ENCODE measurements around the gene RAPGEF1.

RAPGEF1 gene

DNA sequence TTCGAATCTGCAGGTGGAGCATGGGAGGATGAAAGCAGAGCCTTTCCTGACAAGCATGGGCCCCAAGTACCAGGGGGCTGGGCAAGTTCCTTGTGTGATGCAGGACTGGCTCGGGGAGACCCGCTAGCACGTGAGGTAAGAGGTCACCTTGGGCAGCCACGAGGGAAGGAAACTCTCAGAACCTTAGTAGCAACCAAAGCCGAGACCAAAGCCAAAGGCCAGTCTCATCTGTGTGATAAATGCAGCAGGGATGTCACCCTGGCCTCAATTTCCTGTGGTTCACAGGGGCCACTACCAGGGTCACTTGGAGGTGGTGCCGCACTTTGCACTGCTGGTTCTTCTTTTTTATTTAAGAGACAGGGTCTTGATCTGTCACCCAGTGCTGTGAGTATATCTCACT, 155.0 kb downstream of the RAPGEF1 start:
- Histone ChIP-seq H3K9me3 (ENCODE audit: insufficient read depth, low read depth, low read length) (no peaks in the 10 kb centered on the region), H3K4me3 (ENCODE audit: low read length) (no peak overlapping the region), H3K9ac (ENCODE audit: low read depth, low read length) (no peak overlapping the region), H3K27me3 (ENCODE audit: insufficient read depth, low read length) (no peaks in the 10 kb centered on the region), H3K4me1 (ENCODE audit: insufficient read depth, low read length) (no peaks in the 10 kb centered on the region), H3K36me3 (ENCODE audit: insufficient read depth, low read length) (peaks cover 60% of the 10 kb centered on the region), H3K27ac (ENCODE audit: low read depth, low read length) (no peak overlapping the region)
- 93% methylated on average over 7 of the region's 7 CpGs for WGBS

DNA sequence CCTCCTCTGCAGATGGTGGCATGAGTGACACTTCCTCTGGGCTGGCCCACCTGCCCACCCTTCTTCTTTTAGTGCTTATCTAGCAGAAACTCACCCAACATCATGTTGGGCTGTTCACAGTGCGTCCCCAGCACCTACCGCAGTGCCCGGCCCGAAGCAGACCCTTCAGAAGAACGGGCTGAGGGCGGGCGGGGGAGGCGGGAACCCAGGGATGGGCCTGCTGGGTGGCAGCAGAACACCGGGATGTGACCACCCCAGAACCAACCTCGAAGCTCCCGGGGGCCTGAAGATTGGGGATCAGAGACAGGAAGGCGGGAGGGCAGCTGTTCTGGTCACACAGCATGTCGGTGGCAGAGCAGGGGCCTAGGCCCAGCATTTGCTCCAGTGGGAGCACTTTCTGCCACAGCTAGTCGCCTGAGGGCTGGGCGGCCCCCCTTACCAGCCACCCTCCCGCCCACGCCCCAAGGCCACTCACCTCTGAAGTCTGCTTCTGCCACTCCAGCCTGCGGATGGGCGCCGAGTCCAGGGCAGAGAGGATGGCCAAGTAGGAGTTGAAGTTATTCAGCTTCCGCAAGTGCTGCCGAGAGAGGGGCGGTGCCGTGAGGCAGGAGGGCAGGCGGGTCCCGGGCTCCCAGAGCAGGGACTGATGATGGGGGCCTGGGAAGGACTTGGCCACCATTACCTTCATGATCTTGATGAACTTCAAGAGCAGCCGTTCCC, 155.9 kb downstream of the RAPGEF1 start:
- Histone ChIP-seq H3K4me1 (ENCODE audit: insufficient read depth, low read length) (no peaks in the 10 kb centered on the region), H3K4me3 (ENCODE audit: low read length) (no peak overlapping the region), H3K9me3 (ENCODE audit: insufficient read depth, low read depth, low read length) (no peaks in the 10 kb centered on the region), H3K36me3 (ENCODE audit: insufficient read depth, low read length) (peaks cover 62% of the 10 kb centered on the region), H3K27ac (ENCODE audit: low read depth, low read length) (no peak overlapping the region), H3K27me3 (ENCODE audit: insufficient read depth, low read length) (no peaks in the 10 kb centered on the region), H3K9ac (ENCODE audit: low read depth, low read length) (no peak overlapping the region)
- WGBS, result 94% methylated on average over 27 of the region's 27 CpGs

DNA sequence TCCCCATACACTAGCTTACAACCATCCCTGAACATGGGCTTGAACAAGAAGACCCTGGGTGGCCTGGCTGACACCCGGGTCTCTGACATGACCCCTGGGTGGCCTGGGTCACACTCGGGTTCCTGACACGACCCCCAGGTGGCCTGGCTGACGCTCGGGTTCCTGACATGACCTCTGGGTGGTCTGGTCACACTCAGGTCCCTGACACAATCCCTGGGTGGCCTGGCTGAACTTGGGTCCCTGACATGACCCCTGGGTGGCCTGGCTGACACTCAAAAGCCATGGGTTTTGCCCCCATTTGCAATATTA, 156.6 kb downstream of the RAPGEF1 start:
- H3K36me3 ChIP-seq (ENCODE audit: insufficient read depth, low read length), result peaks cover 58% of the 10 kb centered on the region
- no peak overlapping the region for H3K9ac ChIP-seq (ENCODE audit: low read depth, low read length)
- no peaks in the 10 kb centered on the region for H3K27me3 ChIP-seq (ENCODE audit: insufficient read depth, low read length)
- H3K4me3 ChIP-seq (ENCODE audit: low read length), result no peak overlapping the region
- no peaks in the 10 kb centered on the region for H3K4me1 ChIP-seq (ENCODE audit: insufficient read depth, low read length)
- H3K9me3 ChIP-seq (ENCODE audit: insufficient read depth, low read depth, low read length), result no peaks in the 10 kb centered on the region
- no peak overlapping the region for H3K27ac ChIP-seq (ENCODE audit: low read depth, low read length)
- WGBS, result 93% methylated on average over 5 of the region's 5 CpGs

DNA sequence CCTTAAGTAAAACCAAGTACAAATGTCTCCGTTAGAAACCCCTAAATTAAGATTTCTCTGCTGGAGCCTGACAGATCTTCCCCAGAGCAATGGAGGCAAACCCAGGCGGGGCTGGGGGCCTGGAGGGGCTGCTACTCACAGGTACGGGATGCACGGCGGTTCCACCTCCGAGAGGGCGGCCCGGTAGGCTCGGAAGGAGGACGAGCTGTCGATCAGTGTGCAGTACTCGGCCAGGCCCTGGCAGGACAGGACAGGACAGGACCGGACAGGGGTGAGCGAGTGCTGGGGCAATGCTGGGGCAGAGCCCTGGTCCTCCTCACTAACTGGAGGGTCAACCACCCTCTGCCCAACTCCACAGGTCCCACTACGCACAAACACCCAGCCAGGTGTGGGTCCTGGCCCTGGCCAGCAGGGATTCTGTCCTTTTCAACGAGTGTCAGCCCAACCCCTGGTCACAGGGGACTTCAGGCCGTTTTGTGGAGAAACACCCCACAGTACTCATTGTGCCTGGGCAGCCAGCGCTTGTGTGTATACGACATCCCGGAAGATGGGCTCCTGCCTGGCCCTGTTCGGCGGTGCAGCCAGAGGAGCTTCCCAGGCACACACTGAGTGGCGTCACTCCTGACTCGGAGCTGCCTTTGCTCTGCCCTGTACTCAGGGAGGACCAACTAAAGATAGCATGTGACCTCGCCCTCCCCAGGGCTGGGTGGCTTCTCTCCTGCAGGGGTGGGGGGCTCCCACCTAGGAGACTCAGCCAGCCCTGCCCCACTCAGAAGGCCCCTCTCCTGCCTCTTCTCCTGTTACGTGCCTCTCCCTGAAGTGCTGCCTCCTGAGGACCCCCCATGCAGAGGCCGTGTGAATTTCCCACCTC, 157.2 kb downstream of the RAPGEF1 start:
- Histone ChIP-seq H3K27me3 (ENCODE audit: insufficient read depth, low read length) (no peaks in the 10 kb centered on the region), H3K9ac (ENCODE audit: low read depth, low read length) (no peak overlapping the region), H3K9me3 (ENCODE audit: insufficient read depth, low read depth, low read length) (no peaks in the 10 kb centered on the region), H3K36me3 (ENCODE audit: insufficient read depth, low read length) (peaks cover 59% of the 10 kb centered on the region), H3K4me3 (ENCODE audit: low read length) (no peak overlapping the region), H3K27ac (ENCODE audit: low read depth, low read length) (no peak overlapping the region), H3K4me1 (ENCODE audit: insufficient read depth, low read length) (no peaks in the 10 kb centered on the region)
- WGBS, result 95% methylated on average over 27 of the region's 27 CpGs

DNA sequence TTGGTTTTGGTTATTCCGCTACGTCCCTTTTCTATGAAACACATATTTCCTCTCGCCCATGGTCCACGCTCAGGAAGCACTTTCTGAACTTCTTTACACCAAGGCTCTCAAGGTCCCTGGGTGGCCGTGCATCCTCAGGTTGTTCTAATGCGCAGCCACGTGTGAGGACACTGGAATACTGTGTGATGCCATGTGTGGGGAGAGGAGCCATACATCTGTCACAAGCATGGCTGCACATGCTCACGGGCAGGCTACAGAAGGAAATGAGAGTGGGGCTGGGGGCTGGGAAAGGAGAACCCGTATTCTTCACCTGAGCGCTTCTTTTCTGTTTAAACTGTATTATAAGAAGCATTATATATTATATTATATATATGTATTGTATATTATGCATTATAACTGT, 157.8 kb downstream of the RAPGEF1 start:
- Histone ChIP-seq H3K27ac (ENCODE audit: low read depth, low read length) (no peak overlapping the region), H3K9me3 (ENCODE audit: insufficient read depth, low read depth, low read length) (no peaks in the 10 kb centered on the region), H3K9ac (ENCODE audit: low read depth, low read length) (no peak overlapping the region), H3K36me3 (ENCODE audit: insufficient read depth, low read length) (peaks cover 57% of the 10 kb centered on the region), H3K4me3 (ENCODE audit: low read length) (no peak overlapping the region), H3K4me1 (ENCODE audit: insufficient read depth, low read length) (no peaks in the 10 kb centered on the region), H3K27me3 (ENCODE audit: insufficient read depth, low read length) (no peaks in the 10 kb centered on the region)
- 97% methylated on average over 8 of the region's 10 CpGs for WGBS

DNA sequence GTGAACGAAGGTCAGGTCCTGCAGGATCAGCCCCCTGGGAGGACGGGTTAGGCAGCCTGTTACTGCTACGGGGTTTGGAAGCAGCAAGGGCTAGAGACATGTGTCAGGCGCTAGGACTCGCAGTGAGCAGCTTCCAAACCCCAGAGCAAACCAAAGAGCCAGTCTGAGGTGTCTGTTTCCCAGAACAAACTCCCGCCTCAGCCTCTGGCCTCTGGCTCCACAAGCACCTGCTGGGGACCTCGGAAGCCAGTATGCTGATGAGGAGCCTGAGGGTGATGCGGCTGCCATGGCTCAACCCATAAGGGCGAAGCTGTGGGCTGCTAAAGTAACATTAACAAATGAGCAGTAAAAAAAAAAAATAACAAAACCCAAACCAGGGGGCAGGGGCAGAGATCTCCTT, 159.5 kb downstream of the RAPGEF1 start:
- Histone ChIP-seq H3K9ac (ENCODE audit: low read depth, low read length) (no peak overlapping the region), H3K27me3 (ENCODE audit: insufficient read depth, low read length) (no peaks in the 10 kb centered on the region), H3K36me3 (ENCODE audit: insufficient read depth, low read length) (peaks cover 57% of the 10 kb centered on the region), H3K4me3 (ENCODE audit: low read length) (no peak overlapping the region), H3K4me1 (ENCODE audit: insufficient read depth, low read length) (no peaks in the 10 kb centered on the region), H3K9me3 (ENCODE audit: insufficient read depth, low read depth, low read length) (no peaks in the 10 kb centered on the region), H3K27ac (ENCODE audit: low read depth, low read length) (no peak overlapping the region)
- WGBS, result 93% methylated on average over 8 of the region's 9 CpGs

DNA sequence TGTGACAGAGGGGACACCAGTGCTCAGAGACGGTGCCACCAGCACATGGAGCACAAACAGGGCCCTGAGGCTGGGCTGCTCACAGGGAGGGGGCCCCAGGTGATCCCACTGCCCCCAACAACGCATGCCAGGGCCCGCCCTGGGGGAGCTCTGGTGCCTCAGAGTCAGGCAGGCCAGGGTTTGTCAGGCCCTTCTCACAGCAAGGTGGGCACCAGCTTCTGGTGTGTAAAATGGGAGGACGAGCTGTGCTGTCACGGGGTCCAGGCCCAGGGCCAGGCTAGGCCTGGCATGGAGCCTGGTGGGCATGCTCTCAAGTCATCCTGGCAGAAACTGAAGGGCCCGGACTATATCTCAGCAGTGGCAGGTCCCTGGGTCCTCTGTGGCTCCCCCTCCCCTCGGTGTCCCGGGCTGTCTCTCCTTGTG, 160.1 kb downstream of the RAPGEF1 start:
- H3K4me3 ChIP-seq (ENCODE audit: low read length), result no peak overlapping the region
- H3K4me1 ChIP-seq (ENCODE audit: insufficient read depth, low read length), result no peaks in the 10 kb centered on the region
- H3K9ac ChIP-seq (ENCODE audit: low read depth, low read length), result no peak overlapping the region
- WGBS, result 94% methylated on average over 8 of the region's 8 CpGs
- no peaks in the 10 kb centered on the region for H3K27me3 ChIP-seq (ENCODE audit: insufficient read depth, low read length)
- no peak overlapping the region for H3K27ac ChIP-seq (ENCODE audit: low read depth, low read length)
- peaks cover 54% of the 10 kb centered on the region for H3K36me3 ChIP-seq (ENCODE audit: insufficient read depth, low read length)
- no peaks in the 10 kb centered on the region for H3K9me3 ChIP-seq (ENCODE audit: insufficient read depth, low read depth, low read length)

DNA sequence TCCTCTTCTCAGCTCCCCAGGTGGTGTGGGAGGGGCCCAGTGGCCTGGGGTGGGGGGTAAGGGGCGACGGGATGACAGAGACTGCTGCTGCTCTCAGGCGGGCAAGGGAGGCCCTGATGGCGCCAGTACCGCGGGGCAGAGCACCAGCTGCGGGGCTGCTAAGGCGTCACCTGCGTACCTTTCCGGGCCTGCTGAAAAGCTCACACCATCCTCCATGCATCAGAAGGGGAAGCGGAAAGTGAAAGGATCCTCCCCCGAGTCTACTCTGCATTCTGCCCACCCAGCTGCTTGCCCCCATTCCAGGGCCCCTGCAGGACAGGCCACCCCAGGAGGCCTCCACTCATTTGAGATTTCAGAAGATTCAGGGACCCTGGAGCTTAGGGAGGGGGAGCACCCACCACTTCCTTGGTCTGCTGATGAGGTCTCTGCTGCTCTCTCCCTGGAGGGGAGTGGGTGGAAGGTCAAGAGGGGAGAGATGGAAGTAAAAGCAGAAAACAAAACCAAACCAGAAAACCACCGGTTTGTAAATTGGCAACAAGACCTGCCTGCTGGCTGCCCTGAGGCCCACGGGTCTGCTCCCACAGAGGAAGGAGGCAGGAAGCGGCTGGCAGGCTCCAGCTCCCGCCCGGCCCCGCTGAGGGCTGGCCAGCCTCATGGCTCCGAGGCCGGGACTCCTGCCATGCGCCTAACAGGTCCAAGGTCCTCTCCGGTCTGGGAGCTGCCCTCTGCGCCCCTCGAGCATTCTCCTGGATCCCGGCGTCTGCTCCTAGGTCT, 161.0 kb downstream of the RAPGEF1 start:
- 90% methylated on average over 26 of the region's 26 CpGs for WGBS
- H3K27ac ChIP-seq (ENCODE audit: low read depth, low read length), result no peak overlapping the region

DNA sequence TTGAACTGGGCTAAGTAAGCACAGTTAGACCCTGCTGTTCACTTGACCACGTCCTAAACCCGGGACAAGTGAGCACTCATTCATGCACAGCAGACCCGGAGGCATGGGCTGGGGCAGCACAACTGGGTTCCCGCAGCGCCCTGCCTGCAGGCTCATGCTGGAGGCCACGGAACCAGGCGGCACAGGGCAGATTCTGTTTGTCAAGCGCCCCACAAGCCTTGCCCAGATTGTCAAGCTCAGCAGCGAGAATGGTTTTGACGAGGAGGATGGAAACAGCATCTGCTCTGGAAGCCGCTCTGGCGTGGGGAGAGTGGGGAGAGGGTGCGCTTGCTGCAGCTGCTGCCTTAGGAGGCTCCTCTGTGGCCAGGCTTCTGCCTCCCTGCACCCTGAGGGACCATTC, 161.9 kb downstream of the RAPGEF1 start:
- peaks cover 41% of the 10 kb centered on the region for H3K36me3 ChIP-seq (ENCODE audit: insufficient read depth, low read length)

More for the DNA sequence above, 161.0 kb downstream of the RAPGEF1 start:
- no peaks in the 10 kb centered on the region for H3K27me3 ChIP-seq (ENCODE audit: insufficient read depth, low read length)
- no peak overlapping the region for H3K4me3 ChIP-seq (ENCODE audit: low read length)
- peaks cover 46% of the 10 kb centered on the region for H3K36me3 ChIP-seq (ENCODE audit: insufficient read depth, low read length)
- no peaks in the 10 kb centered on the region for H3K9me3 ChIP-seq (ENCODE audit: insufficient read depth, low read depth, low read length)
- no peak overlapping the region for H3K9ac ChIP-seq (ENCODE audit: low read depth, low read length)
- H3K4me1 ChIP-seq (ENCODE audit: insufficient read depth, low read length), result no peaks in the 10 kb centered on the region

DNA sequence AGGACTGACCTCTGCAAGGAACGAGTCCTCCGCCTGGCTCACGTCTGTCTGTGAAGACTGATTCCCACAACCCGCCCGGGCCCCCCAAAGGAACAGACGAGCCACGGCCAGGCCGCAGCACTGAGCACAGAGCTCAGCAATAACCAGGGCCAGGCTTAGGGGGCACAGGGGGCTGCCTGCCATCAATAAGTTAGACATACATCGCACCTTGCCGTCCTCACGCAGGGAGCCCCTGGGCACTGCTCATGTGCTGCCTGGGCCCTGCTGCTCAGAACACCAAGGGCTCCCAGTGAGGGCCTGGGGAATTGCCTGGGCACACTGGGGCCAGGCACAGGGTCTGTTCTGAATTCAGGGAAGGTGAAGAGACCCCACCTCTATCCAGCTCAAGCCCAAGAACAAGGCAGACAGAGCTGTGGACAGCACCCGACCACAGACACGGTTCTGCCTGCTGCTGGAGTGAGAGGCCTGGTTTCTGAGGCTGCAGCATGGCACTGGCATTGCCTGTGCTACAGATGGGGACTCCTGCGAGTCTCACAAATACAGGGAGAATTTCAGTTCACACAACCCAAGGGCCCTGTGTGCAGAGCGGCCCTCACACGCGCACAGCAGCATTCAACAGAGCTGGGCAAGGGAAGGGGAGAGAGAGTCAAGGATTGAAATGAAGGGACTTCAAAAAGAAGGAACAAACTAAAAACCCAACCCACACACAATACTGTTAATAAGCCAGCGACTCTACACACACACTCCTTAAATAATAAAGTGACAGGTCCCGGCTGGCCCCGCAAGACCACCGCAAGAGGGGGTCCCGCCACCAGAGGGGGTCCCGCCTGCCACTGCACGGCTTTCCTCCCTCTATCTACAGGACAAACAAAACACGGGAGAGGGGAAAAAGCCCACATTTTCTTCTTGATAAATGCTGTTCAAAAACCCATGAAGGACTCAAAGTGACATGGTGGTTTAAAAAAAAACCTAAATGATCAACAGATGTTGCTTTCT, 162.6 kb downstream of the RAPGEF1 start:
- Histone ChIP-seq H3K36me3 (ENCODE audit: insufficient read depth, low read length) (peaks cover 36% of the 10 kb centered on the region), H3K4me1 (ENCODE audit: insufficient read depth, low read length) (no peaks in the 10 kb centered on the region), H3K9me3 (ENCODE audit: insufficient read depth, low read depth, low read length) (no peaks in the 10 kb centered on the region), H3K4me3 (ENCODE audit: low read length) (no peak overlapping the region), H3K27ac (ENCODE audit: low read depth, low read length) (no peak overlapping the region), H3K27me3 (ENCODE audit: insufficient read depth, low read length) (no peaks in the 10 kb centered on the region), H3K9ac (ENCODE audit: low read depth, low read length) (no peak overlapping the region)
- 95% methylated on average over 25 of the region's 25 CpGs for WGBS

More for the DNA sequence above, 161.9 kb downstream of the RAPGEF1 start:
- Histone ChIP-seq H3K4me1 (ENCODE audit: insufficient read depth, low read length) (no peaks in the 10 kb centered on the region), H3K9me3 (ENCODE audit: insufficient read depth, low read depth, low read length) (no peaks in the 10 kb centered on the region), H3K9ac (ENCODE audit: low read depth, low read length) (no peak overlapping the region), H3K27me3 (ENCODE audit: insufficient read depth, low read length) (no peaks in the 10 kb centered on the region), H3K27ac (ENCODE audit: low read depth, low read length) (no peak overlapping the region), H3K4me3 (ENCODE audit: low read length) (no peak overlapping the region)
- WGBS, result 95% methylated on average over 13 of the region's 13 CpGs

Measured in HUES64 (cell line).